ENCODE data around the gene ANKS6. TPM values are rescaled to one million over a fixed set of nuclear protein-coding genes. Genes with fewer than 3 reads are reported as not detected.
A peak's percentile ranks its signal among the peaks of the same experiment; 100 is the strongest.

Gene ANKS6
- total and polyA plus RNA-seq, 2 of the 4 experiments (the other 2 are of a cell fraction), result 9.0 to 23.6 TPM

GRCh38 chr9:98791608-98792490 lies 4.5 kb downstream of the ANKS6 start:
- WGBS, 2 experiments (ENCODE audit: extremely low coverage in 2 of 2, insufficient read length in 1 of 2), result 77% methylated on average over 10 of the region's 18 CpGs; no CpG with 5 or more reads in 1 of the 2 experiments
- dilution Hi-C loops (cut with HindIII; ENCODE audit: low sequenced_read_pairs, unreplicated experiment), result no loop called here

More at GRCh38 chr9:98791608-98792490, 4.5 kb downstream of the ANKS6 start:
- Histone ChIP-seq H3K23ac (ENCODE audit: low read depth, low read length) (no peak overlapping the region), H2AK5ac (ENCODE audit: low read depth, low read length) (peak overlapping the region; percentile 74), H3K9me1 (ENCODE audit: insufficient read depth, low read length) (peaks cover 31% of the 10 kb centered on the region), H3K4ac (ENCODE audit: low read depth, low read length) (peak overlapping the region; percentile 59), H3K9me3 (ENCODE audit: control insufficient read depth, insufficient read depth, low read length) (no peaks in the 10 kb centered on the region), H3K18ac (ENCODE audit: low read depth, low read length) (no peak overlapping the region), H3K79me1 (ENCODE audit: low read depth in 1 of 2, low read length in 2 of 2) (peaks cover 40 to 69% of the 10 kb centered on the region in 2 experiments), H2BK15ac (ENCODE audit: low read depth, low read length) (no peak overlapping the region; the same call in 2 of the 3 replicates), H2BK120ac (ENCODE audit: low read depth, low read length) (peak overlapping the region; percentile 27), H3K4me3 (ENCODE audit: insufficient read depth, low read depth, low read length) (no peak overlapping the region), H2BK5ac (ENCODE audit: low read depth, low read length, poor library complexity, severe bottlenecking) (no peak overlapping the region), H3K27ac (ENCODE audit: insufficient read depth, low read length) (no peak overlapping the region), H3K56ac (ENCODE audit: extremely low read depth, insufficient read depth, low read length) (no peak overlapping the region), H4K5ac (ENCODE audit: low read depth, low read length) (no peak overlapping the region; the same call in 1 of the 2 replicates), H2AFZ (replicated peaks; ENCODE audit: low read length, poor library complexity) (peak overlapping the region; percentile 38), H3K27me3 (ENCODE audit: control insufficient read depth, insufficient read depth, low read length) (no peaks in the 10 kb centered on the region), H3K4me1 (ENCODE audit: control insufficient read depth, insufficient read depth, low read length) (peaks cover 9% of the 10 kb centered on the region), H4K91ac (ENCODE audit: insufficient read depth, low read depth, low read length) (no peak overlapping the region), H3K14ac (replicated peaks; ENCODE audit: low read depth, low read length) (no peak overlapping the region; the same call in 1 of the 2 replicates), H3K4me2 (ENCODE audit: low read depth, low read length) (no peak overlapping the region), H3K36me3 (ENCODE audit: control insufficient read depth, insufficient read depth, low read length) (peaks cover 15% of the 10 kb centered on the region), H4K8ac (ENCODE audit: low read depth in 2 of 2, low read length in 2 of 2) (peak overlapping the region in 1 of 2 experiments; percentile 72; a peak in 3 of 4 replicates), H2AK9ac (replicated peaks; ENCODE audit: low read depth, low read length, poor library complexity) (peak overlapping the region; percentile 39), H2BK20ac (ENCODE audit: low read depth, low read length) (no peak overlapping the region), H3K9ac (ENCODE audit: low read depth, low read length) (no peak overlapping the region), H4K20me1 (ENCODE audit: insufficient read depth, low read length) (peaks cover 26% of the 10 kb centered on the region)
- TF ChIP-seq MAZ (IDR thresholded peaks at IDR 0.05; ENCODE audit: borderline replicate concordance, low read depth, low read length), result no peak
- TF ChIP-seq POLR2A (IDR thresholded peaks at IDR 0.05; ENCODE audit: low read depth, low read length), result no peak
- TF ChIP-seq, protein P1, sequence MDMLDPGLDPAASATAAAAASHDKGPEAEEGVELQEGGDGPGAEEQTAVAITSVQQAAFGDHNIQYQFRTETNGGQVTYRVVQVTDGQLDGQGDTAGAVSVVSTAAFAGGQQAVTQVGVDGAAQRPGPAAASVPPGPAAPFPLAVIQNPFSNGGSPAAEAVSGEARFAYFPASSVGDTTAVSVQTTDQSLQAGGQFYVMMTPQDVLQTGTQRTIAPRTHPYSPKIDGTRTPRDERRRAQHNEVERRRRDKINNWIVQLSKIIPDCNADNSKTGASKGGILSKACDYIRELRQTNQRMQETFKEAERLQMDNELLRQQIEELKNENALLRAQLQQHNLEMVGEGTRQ (IDR thresholded peaks at IDR 0.05; ENCODE audit: low read depth, low read length), result no peak
- no peak for TF ChIP-seq RAD21 (IDR thresholded peaks at IDR 0.05; ENCODE audit: low read length)
- TF ChIP-seq CHD1 (IDR thresholded peaks at IDR 0.05; ENCODE audit: low read depth, low read length), result no peak
- no peak for TF ChIP-seq CEBPB (IDR thresholded peaks at IDR 0.05; ENCODE audit: low read depth, low read length)
- no TSS peak for BruUV-seq (replicated peaks)
- ATAC-seq (ENCODE audit: low read depth) (no peak), DNase-seq (no peak)
- intact Hi-C loops (cut with micrococcal nuclease) (loop anchor here (5.0 kb wide), 2 partner anchors 475 to 585 kb away; no protein-coding TSS in a partner anchor), in situ Hi-C loops (cut with MboI; ENCODE audit: low sequenced_read_pairs) (no loop called here)
- CTCF ChIA-PET, result interaction anchor here (0.5 to 0.8 kb wide), 4 partner anchors 10 to 618 kb away, joined by 3 to 8 read pairs (median 3); no protein-coding TSS in a partner anchor
- POLR2A ChIA-PET (ENCODE audit: unreplicated experiment), result no interaction called here

All from IMR-90 (cell line).